Measurements from ENCODE around the gene TMEM39B.

- TF ChIP-seq CTCF (conservative IDR thresholded peaks at IDR 0.05 in 1 of 2, IDR thresholded peaks at IDR 0.05 in 1 of 2; ENCODE audit: low read depth in 1 of 2, low read length in 2 of 2), result no peak
- no peak for TF ChIP-seq EZH2 (IDR thresholded peaks at IDR 0.05; ENCODE audit: low read length, missing control alignments)
These were observed 49.4 kb downstream of the TMEM39B start for GRCh38 chr1:32122151-32122550.
